Tibial nerve (tissue), 4 donors: ENCODE measurements around the gene VSIG10L2.

ENCODE experiments used
- EP300 ChIP-seq, 2 donors: sonication (generic); formaldehyde crosslinking; IDR thresholded peaks; one replicate each; pipeline ENCODE4 v1.6.1; 2017; ENCODE audit warnings: antibody characterized with exemption in 2 of 2, mild to moderate bottlenecking in 1 of 2
- POLR2A ChIP-seq, 2 donors: fragments of 450-650 bp; IDR thresholded peaks; one replicate each; pipeline ENCODE4 v1.6.1; 2017; ENCODE audit warnings: antibody characterized with exemption in 2 of 2, mild to moderate bottlenecking in 2 of 2, moderate library complexity in 2 of 2
- TF ChIP-seq, protein P1 (sequence below), 5 experiments: fragments of 200-600 bp in 3 of 5; fragments of 450-650 bp in 2 of 5; sonication (generic) in 3 of 5; IDR thresholded peaks; one replicate each; pipeline ENCODE4 v1.5.1; 2016 to 2019; ENCODE audit warnings: antibody characterized with exemption in 5 of 5, mild to moderate bottlenecking in 3 of 5, moderate library complexity in 2 of 5

DNA sequence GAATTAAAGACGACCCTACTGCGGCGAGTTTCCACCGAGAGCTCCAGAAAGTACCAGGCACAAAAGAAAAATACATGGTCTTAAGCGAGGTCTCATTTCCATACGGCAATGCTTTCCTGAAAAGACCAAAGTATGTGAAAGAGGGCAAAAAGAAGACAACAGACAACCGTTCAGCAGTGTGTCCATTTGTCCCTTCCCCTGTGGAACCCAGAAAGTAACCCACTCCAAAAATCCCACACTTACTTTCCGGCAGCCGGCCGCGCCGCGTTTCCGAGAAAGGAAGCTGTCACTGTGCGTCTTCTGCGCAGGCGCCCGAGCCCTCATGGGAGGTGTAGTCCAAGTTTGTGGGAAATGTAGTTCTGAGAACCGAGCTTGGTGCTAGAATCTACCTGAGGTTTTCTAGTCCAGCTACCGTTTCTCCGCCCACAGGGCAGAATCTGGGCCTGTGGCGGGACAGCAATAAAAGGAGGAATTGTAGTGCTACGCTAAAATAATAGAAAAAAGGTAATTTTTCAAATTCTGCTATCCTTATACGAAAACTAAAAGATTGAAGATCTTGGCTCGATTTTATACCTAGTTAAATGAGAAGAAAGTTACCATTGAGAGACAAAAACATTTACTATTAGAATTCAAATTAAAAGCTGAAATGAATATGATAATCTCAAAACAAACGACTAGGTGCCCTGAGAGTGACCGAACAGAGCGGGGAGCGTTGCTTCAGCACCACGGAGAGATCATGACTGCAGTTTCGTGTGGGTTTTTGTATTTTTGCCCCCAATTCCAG, 42.7 kb upstream of the VSIG10L2 start, which contains the start of gene PUS3:
- TF ChIP-seq, protein P1, sequence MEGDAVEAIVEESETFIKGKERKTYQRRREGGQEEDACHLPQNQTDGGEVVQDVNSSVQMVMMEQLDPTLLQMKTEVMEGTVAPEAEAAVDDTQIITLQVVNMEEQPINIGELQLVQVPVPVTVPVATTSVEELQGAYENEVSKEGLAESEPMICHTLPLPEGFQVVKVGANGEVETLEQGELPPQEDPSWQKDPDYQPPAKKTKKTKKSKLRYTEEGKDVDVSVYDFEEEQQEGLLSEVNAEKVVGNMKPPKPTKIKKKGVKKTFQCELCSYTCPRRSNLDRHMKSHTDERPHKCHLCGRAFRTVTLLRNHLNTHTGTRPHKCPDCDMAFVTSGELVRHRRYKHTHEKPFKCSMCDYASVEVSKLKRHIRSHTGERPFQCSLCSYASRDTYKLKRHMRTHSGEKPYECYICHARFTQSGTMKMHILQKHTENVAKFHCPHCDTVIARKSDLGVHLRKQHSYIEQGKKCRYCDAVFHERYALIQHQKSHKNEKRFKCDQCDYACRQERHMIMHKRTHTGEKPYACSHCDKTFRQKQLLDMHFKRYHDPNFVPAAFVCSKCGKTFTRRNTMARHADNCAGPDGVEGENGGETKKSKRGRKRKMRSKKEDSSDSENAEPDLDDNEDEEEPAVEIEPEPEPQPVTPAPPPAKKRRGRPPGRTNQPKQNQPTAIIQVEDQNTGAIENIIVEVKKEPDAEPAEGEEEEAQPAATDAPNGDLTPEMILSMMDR (IDR thresholded peaks at IDR 0.05), result no peak
- TF ChIP-seq POLR2A (IDR thresholded peaks at IDR 0.05) (peak in 1 of 2 donors; percentile 30), EP300 (IDR thresholded peaks at IDR 0.05) (peak; percentile 53 to 85)
